Stomach (tissue), 9 donors: ENCODE data around the gene KIF5A. TPM values are rescaled to one million over a fixed set of nuclear protein-coding genes. Genes with fewer than 3 reads are reported as not detected.
"Not testable (repeated sequence)": the region's sequence is repeated elsewhere in the genome, so short reads cannot be mapped to it uniquely, and the experiment has no call there.

ENCODE experiments used
- DNase-seq, 2 donors: peaks; one replicate each; pipeline versions ENCODE4 v3.0.0 to v3.0.0-alpha.2; 2013 to 2019
- H3K27ac ChIP-seq, 5 donors: fragments of 200-600 bp in 4 of 5; sonication (generic) in 4 of 5; one replicate each; pipeline ENCODE4 v1.5.1; 2013 to 2019; ENCODE audit warnings: mild to moderate bottlenecking in 1 of 5, moderate library complexity in 1 of 5
- H3K27me3 ChIP-seq, 3 donors: fragments of 200-600 bp; sonication (generic); one replicate each; pipeline ENCODE4 v1.5.1; 2017 to 2019; ENCODE audit warnings: mixed run types in 1 of 3
- H3K36me3 ChIP-seq, 4 donors: fragments of 200-600 bp; sonication (generic); 1 replicate in 3 of 4; 2 replicates in 1 of 4; pipeline ENCODE4 v1.5.1; 2016 to 2019
- H3K4me1 ChIP-seq, 4 donors: fragments of 200-600 bp; sonication (generic); one replicate each; pipeline ENCODE4 v1.5.1; 2016 to 2019
- H3K4me3 ChIP-seq, 4 donors: fragments of 200-600 bp; sonication (generic) in 3 of 4; one replicate each; pipeline ENCODE4 v1.5.1; 2016 to 2019; ENCODE audit warnings: mild to moderate bottlenecking in 1 of 4
- H3K9me3 ChIP-seq, 4 donors: fragments of 200-600 bp; sonication (generic); one replicate each; pipeline ENCODE4 v1.5.1; 2016 to 2019
- EP300 ChIP-seq: sonication (generic); formaldehyde crosslinking; IDR thresholded peaks from one replicate; pipeline ENCODE4 v1.6.1; 2017; ENCODE audit warnings: antibody characterized with exemption
- POLR2A ChIP-seq, 4 donors: fragments of 450-650 bp; IDR thresholded peaks; one replicate each; pipeline ENCODE4 v1.6.1; 2016; ENCODE audit warnings: antibody characterized with exemption in 4 of 4, control low read depth in 2 of 4, mild to moderate bottlenecking in 1 of 4, moderate library complexity in 1 of 4
- POLR2AphosphoS5 ChIP-seq, 3 donors: sonication (generic); formaldehyde crosslinking; IDR thresholded peaks; one replicate each; pipeline ENCODE4 v1.6.1; 2016; ENCODE audit warnings: antibody characterized with exemption in 3 of 3
- WGBS, 5 donors: extraction: QIAGEN DNeasy Blood & Tissue Kit in 3 of 5; methylation state at CpG; one replicate each; pipeline versions ENCODE4 v1.1.5 to v1.1.7; 2013 to 2018; 5-methylcytosine and 5-hydroxymethylcytosine counted together
- intact Hi-C: fragments of 100-400 bp; cut with DNase I; formaldehyde crosslinking; loops from one replicate; pipeline ENCODE4 v1.15.1; 2023; ENCODE audit warnings: low total_unique reads
- polyA plus RNA-seq, 3 donors: library from polyadenylated mRNA; stranded (reverse); fragments of 200-250 nt; gene quantifications; one replicate each; pipeline ENCODE4 v1.2.3, GENCODE V29; 2013
- total RNA-seq, 5 donors: library from RNA; depleted of rRNA; stranded (reverse); fragments of >200 nt; gene quantifications; one replicate each; pipeline versions ENCODE4 v1.1.0 to v1.2.3, GENCODE V29; 2014 to 2016
- TF ChIP-seq, protein P1 (sequence below), 7 experiments: fragments of 450-650 bp in 4 of 7; fragments of 200-600 bp in 3 of 7; sonication (generic) in 3 of 7; IDR thresholded peaks; one replicate each; pipeline ENCODE4 v1.5.1; 2016 to 2019; ENCODE audit warnings: antibody characterized with exemption in 7 of 7, control low read depth in 2 of 7, mild to moderate bottlenecking in 1 of 7
- donor health status: healthy with polysubstance abuse.
- donor health status: Bipolar disorder and iron deficiency.
- donor health status: healthy.

Gene KIF5A
- total and polyA plus RNA-seq, 8 donors, result 0.19 to 2.3 (median 1.3) TPM; not detected in 1

DNA sequence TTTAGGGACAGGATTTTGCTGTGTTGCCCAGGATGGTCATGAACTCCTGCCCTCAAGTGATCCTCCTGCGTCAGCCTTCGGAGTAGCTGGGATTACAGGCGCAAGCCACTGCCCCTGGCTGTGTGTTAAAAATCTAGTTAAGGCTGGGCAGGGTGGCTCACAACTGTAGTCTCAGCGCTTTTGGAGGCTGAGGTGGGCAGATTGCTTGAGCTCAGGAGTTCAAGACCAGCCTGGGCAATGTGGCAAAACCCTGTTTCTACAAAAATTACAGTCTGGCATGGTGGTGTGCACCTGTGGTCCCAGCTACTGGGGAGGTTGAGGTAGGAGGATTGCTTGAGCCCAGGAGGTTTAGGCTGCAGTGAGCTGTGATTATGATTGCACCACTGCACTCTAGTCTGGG, 38.7 kb upstream of the KIF5A start:
- no peaks in the 10 kb centered on the region for H3K27me3 ChIP-seq
- peaks cover 59 to 91% (median 87%) of the 10 kb centered on the region in 4 donors for H3K36me3 ChIP-seq
- H3K4me3 ChIP-seq, result no peak overlapping the region
- no peak for DNase-seq
- H3K9me3 ChIP-seq, result no peaks in the 10 kb centered on the region
- H3K4me1 ChIP-seq, result peaks cover 0 to 20% (median 5%) of the 10 kb centered on the region in 4 donors
- intact Hi-C loops, result no loop called here
- TF ChIP-seq POLR2A (IDR thresholded peaks at IDR 0.05) (no peak), EP300 (no peak), POLR2AphosphoS5 (IDR thresholded peaks at IDR 0.05) (no peak)
- TF ChIP-seq, protein P1, sequence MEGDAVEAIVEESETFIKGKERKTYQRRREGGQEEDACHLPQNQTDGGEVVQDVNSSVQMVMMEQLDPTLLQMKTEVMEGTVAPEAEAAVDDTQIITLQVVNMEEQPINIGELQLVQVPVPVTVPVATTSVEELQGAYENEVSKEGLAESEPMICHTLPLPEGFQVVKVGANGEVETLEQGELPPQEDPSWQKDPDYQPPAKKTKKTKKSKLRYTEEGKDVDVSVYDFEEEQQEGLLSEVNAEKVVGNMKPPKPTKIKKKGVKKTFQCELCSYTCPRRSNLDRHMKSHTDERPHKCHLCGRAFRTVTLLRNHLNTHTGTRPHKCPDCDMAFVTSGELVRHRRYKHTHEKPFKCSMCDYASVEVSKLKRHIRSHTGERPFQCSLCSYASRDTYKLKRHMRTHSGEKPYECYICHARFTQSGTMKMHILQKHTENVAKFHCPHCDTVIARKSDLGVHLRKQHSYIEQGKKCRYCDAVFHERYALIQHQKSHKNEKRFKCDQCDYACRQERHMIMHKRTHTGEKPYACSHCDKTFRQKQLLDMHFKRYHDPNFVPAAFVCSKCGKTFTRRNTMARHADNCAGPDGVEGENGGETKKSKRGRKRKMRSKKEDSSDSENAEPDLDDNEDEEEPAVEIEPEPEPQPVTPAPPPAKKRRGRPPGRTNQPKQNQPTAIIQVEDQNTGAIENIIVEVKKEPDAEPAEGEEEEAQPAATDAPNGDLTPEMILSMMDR (IDR thresholded peaks at IDR 0.05), result no peak
- no peak overlapping the region for H3K27ac ChIP-seq
- WGBS, 5 donors, result 93 to 99% (median 97%) methylated on average over 4 of the region's 4 CpGs

DNA sequence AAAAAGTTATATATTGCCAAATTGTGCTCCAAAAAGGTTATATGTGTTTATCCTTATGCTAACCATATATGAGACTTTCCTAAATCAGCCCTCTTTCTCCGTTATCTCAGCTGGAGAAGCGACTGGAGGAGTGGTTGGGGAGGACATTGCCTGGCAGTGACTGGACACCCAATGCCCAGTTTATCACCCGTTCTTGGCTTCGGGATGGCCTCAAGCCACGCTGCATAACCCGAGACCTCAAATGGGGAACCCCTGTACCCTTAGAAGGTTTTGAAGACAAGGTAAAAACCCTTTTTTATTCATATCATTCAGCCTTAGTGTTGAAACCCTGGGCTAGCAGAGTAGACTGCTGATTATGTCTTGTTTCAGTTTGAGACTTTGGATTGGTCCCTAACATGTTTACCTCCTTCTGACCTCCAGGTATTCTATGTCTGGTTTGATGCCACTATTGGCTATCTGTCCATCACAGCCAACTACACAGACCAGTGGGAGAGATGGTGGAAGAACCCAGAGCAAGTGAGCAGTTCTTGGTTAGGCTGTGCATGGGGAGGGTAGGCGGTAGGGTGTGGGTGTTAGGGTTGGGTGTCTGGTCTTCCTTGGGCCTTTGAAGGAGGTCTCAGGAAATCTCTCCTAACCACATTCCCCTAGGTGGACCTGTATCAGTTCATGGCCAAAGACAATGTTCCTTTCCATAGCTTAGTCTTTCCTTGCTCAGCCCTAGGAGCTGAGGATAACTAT, 38.1 kb upstream of the KIF5A start:
- Histone ChIP-seq H3K27me3 (no peaks in the 10 kb centered on the region), H3K27ac (no peak overlapping the region), H3K9me3 (no peaks in the 10 kb centered on the region), H3K36me3 (peaks cover 62 to 92% (median 88%) of the 10 kb centered on the region in 4 donors), H3K4me1 (peaks cover 0 to 26% (median 10%) of the 10 kb centered on the region in 4 donors), H3K4me3 (no peak overlapping the region)
- 92 to 97% (median 96%) methylated on average over 6 to 7 of the region's 7 CpGs for WGBS, 5 donors
- DNase-seq, result no peak
- no peak for TF ChIP-seq POLR2A (IDR thresholded peaks at IDR 0.05)
- TF ChIP-seq EP300, result no peak
- no peak for TF ChIP-seq POLR2AphosphoS5 (IDR thresholded peaks at IDR 0.05)
- TF ChIP-seq, protein P1 (IDR thresholded peaks at IDR 0.05), result no peak
- intact Hi-C loops, result no loop called here

DNA sequence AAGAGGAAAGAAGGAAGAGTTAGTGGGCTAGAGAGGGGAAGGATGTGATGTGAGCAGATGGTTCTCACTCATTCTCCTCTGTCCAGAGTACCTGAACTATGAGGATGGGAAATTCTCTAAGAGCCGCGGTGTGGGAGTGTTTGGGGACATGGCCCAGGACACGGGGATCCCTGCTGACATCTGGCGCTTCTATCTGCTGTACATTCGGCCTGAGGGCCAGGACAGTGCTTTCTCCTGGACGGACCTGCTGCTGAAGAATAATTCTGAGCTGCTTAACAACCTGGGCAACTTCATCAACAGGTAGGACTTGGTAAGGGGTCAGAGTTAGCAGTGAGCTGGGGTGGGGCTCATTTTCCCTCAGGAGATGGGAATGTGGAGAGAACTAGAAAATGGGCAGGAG, 37.2 kb upstream of the KIF5A start:
- TF ChIP-seq, protein P1 (IDR thresholded peaks at IDR 0.05), result no peak
- no peak for TF ChIP-seq POLR2AphosphoS5 (IDR thresholded peaks at IDR 0.05)
- no peak for TF ChIP-seq EP300
- Histone ChIP-seq H3K9me3 (no peaks in the 10 kb centered on the region), H3K4me3 (no peak overlapping the region), H3K36me3 (peaks cover 70 to 100% (median 96%) of the 10 kb centered on the region in 4 donors), H3K27ac (no peak overlapping the region), H3K27me3 (no peaks in the 10 kb centered on the region), H3K4me1 (peaks cover 7 to 35% (median 20%) of the 10 kb centered on the region in 4 donors)
- no peak for DNase-seq
- 85 to 92% (median 89%) methylated on average over 6 of the region's 6 CpGs for WGBS, 5 donors
- intact Hi-C loops, result no loop called here

DNA sequence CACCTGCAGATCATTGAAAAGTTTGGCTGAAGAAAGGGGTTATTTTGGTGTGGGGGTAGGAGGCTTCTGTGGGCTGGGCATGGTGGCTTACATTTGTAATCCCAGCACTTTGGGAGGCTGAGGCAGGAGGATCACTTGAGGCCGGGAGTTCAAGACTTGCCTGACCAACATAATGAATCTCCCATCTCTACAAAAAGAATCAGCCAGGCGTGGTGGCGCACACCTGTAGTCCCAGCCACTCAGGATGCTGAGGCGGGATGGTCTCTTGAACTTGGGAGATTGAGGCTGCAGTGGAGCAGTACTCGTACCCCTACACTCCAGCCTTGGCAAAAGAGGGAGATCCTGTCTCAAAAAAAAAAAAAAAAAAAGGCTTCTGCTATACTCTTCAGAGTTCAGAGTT, 36.6 kb upstream of the KIF5A start:
- TF ChIP-seq, protein P1 (IDR thresholded peaks at IDR 0.05), result no peak
- TF ChIP-seq POLR2AphosphoS5 (IDR thresholded peaks at IDR 0.05) (no peak), POLR2A (IDR thresholded peaks at IDR 0.05) (no peak), EP300 (no peak)
- Histone ChIP-seq H3K4me1 (peaks cover 13 to 41% (median 26%) of the 10 kb centered on the region in 4 donors), H3K27me3 (no peaks in the 10 kb centered on the region), H3K9me3 (no peaks in the 10 kb centered on the region), H3K4me3 (no peak overlapping the region), H3K27ac (no peak overlapping the region), H3K36me3 (peaks cover 75 to 99% (median 97%) of the 10 kb centered on the region in 4 donors)
- intact Hi-C loops, result no loop called here
- WGBS, 5 donors, result 87 to 97% (median 93%) methylated on average over 5 of the region's 5 CpGs
- DNase-seq, result no peak

DNA sequence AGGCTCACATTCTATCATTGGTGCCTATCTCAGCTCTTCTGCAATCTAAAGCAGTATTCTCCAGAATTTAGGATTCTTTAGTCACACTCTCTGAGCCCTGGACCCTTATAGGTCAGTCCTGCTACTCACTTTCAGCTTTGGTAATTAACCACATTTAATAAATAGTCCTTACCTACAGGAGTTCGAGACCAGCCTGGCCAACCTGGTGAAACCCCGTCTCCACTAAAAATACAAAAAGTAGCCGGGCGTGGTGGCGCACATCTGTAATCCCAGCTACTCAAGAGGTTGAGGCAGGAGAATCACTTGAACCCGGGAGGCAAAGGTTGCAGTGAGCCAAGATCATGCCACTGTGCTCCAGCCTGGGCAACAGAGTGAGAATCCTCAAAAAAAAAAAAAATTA, 36.2 kb upstream of the KIF5A start:
- 90 to 98% (median 94%) methylated on average over 6 of the region's 6 CpGs for WGBS, 5 donors
- H3K9me3 ChIP-seq, DNase-seq, intact Hi-C loops, H3K27ac ChIP-seq, H3K4me3 ChIP-seq, H3K27me3 ChIP-seq: not testable (repeated sequence)
- Histone ChIP-seq H3K4me1 (peaks cover 17 to 45% (median 30%) of the 10 kb centered on the region in 4 donors), H3K36me3 (peaks cover 75 to 97% (median 94%) of the 10 kb centered on the region in 4 donors)

DNA sequence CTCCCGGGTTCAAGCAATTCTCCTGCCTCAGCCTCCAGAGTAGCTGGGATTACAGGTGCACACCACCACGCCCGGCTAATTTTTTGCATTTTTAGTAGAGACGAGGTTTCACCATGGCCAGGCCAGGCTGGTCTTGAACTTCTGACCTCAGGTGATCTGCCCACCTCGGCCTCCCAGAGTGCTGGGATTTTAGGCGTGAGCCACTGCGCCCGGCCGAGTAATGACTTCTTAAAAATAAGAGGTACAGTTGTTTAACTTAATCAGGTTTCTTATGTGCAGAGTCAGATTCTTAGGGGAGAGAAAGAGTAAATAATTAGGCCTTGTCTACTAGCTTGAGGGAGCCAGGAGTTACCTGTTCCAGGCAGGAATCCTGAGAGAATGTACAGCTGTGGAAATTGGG, 35.6 kb upstream of the KIF5A start:
- H3K9me3 ChIP-seq, DNase-seq, H3K4me3 ChIP-seq, H3K27me3 ChIP-seq, intact Hi-C loops, H3K27ac ChIP-seq: not testable (repeated sequence)
- WGBS, 5 donors, result 87 to 94% (median 90%) methylated on average over 9 of the region's 9 CpGs
- Histone ChIP-seq H3K4me1 (peaks cover 22 to 51% (median 35%) of the 10 kb centered on the region in 4 donors), H3K36me3 (peaks cover 75 to 91% (median 88%) of the 10 kb centered on the region in 4 donors)
